Colonic mucosa (tissue), 4 donors: ENCODE measurements around the gene COX7C. TPM values are rescaled to one million over a fixed set of nuclear protein-coding genes. Genes with fewer than 3 reads are reported as not detected.

Source experiments
- DNase-seq: peaks from one replicate; pipeline ENCODE4 v3.0.0-alpha.2; 2020
- H3K27ac ChIP-seq: fragments of 200-600 bp; one replicate; pipeline ENCODE4 v1.8.0; 2021
- H3K27me3 ChIP-seq: fragments of 200-600 bp; one replicate; pipeline ENCODE4 v1.8.0; 2021
- H3K36me3 ChIP-seq: fragments of 200-600 bp; one replicate; pipeline ENCODE4 v1.8.0; 2021
- H3K4me1 ChIP-seq: fragments of 200-600 bp; one replicate; pipeline ENCODE4 v1.8.0; 2021; ENCODE audit warnings: mild to moderate bottlenecking
- H3K4me3 ChIP-seq: fragments of 200-600 bp; one replicate; pipeline ENCODE4 v1.8.0; 2021
- H3K9ac ChIP-seq, 2 donors: one replicate each; pipeline ENCODE4 v1.7.0; 2013; ENCODE audit warnings: control low read depth in 2 of 2, low read depth in 2 of 2, low read length in 2 of 2
- H3K9me3 ChIP-seq: fragments of 200-600 bp; one replicate; pipeline ENCODE4 v1.8.0; 2021
- intact Hi-C: fragments of 100-400 bp; cut with DNase I; formaldehyde crosslinking; loops from one replicate; pipeline ENCODE4 v1.14.1; 2022
- total RNA-seq, 2 donors: library from RNA; stranded (reverse); fragmentation: NEBNext Ultra II Directional in 1 of 2; extraction: Animal tissue kit (Norgen Biotek cat#: 25700) in 1 of 2; gene quantifications; one replicate each; pipeline ENCODE4 v1.2.1, GENCODE V29; 2021
- TF ChIP-seq, protein P1 (sequence below): fragments of 200-600 bp; IDR thresholded peaks from one replicate; pipeline ENCODE4 v1.8.0; 2022; ENCODE audit warnings: antibody characterized with exemption, mild to moderate bottlenecking
- donor health status: healthy.
- donor health status: DM: no; HTN: no; CAD: no.
- donor health status: DM: no; HTN: no; CAD: no.

The COX7C gene
- total RNA-seq, 2 donors from 2014 or later: 789 to 954 TPM

- DNase-seq: no peak
- H3K4me3 ChIP-seq: no peak overlapping the region
These were observed 21.3 kb upstream of the COX7C start for GRCh38 chr5:86596476-86596875.

GRCh38 chr5:86605881-86606280 lies 11.9 kb upstream of the COX7C start:
- no peak overlapping the region for H3K27ac ChIP-seq
- no peaks in the 10 kb centered on the region for H3K27me3 ChIP-seq
- intact Hi-C loops: no loop called here
- TF ChIP-seq, protein P1, sequence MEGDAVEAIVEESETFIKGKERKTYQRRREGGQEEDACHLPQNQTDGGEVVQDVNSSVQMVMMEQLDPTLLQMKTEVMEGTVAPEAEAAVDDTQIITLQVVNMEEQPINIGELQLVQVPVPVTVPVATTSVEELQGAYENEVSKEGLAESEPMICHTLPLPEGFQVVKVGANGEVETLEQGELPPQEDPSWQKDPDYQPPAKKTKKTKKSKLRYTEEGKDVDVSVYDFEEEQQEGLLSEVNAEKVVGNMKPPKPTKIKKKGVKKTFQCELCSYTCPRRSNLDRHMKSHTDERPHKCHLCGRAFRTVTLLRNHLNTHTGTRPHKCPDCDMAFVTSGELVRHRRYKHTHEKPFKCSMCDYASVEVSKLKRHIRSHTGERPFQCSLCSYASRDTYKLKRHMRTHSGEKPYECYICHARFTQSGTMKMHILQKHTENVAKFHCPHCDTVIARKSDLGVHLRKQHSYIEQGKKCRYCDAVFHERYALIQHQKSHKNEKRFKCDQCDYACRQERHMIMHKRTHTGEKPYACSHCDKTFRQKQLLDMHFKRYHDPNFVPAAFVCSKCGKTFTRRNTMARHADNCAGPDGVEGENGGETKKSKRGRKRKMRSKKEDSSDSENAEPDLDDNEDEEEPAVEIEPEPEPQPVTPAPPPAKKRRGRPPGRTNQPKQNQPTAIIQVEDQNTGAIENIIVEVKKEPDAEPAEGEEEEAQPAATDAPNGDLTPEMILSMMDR: no peak
- H3K9me3 ChIP-seq: no peaks in the 10 kb centered on the region
- no peak overlapping the region for H3K9ac ChIP-seq
- H3K4me3 ChIP-seq: no peak overlapping the region
- H3K36me3 ChIP-seq: no peaks in the 10 kb centered on the region
- no peaks in the 10 kb centered on the region for H3K4me1 ChIP-seq
- DNase-seq: no peak

More at GRCh38 chr5:86596476-86596875, 21.3 kb upstream of the COX7C start:
- Histone ChIP-seq H3K4me1 (no peaks in the 10 kb centered on the region), H3K36me3 (no peaks in the 10 kb centered on the region), H3K27ac (no peak overlapping the region), H3K9me3 (no peaks in the 10 kb centered on the region), H3K9ac (no peak overlapping the region), H3K27me3 (no peaks in the 10 kb centered on the region)
- TF ChIP-seq, protein P1: no peak
- intact Hi-C loops: no loop called here

GRCh38 chr5:86613455-86613854 lies 4.3 kb upstream of the COX7C start:
- H3K9ac ChIP-seq: no peak overlapping the region
- no peaks in the 10 kb centered on the region for H3K9me3 ChIP-seq
- TF ChIP-seq, protein P1: no peak
- H3K27ac ChIP-seq: no peak overlapping the region
- DNase-seq: no peak
- intact Hi-C loops: no loop called here
- H3K27me3 ChIP-seq: no peaks in the 10 kb centered on the region
- H3K4me3 ChIP-seq: no peak overlapping the region
- no peaks in the 10 kb centered on the region for H3K36me3 ChIP-seq
- H3K4me1 ChIP-seq: no peaks in the 10 kb centered on the region

- Histone ChIP-seq H3K4me3 (no peak overlapping the region), H3K36me3 (no peaks in the 10 kb centered on the region), H3K27me3 (no peaks in the 10 kb centered on the region), H3K27ac (no peak overlapping the region), H3K4me1 (no peaks in the 10 kb centered on the region), H3K9ac (no peak overlapping the region), H3K9me3 (no peaks in the 10 kb centered on the region)
- DNase-seq: no peak
- intact Hi-C loops: no loop called here
- TF ChIP-seq, protein P1: no peak
These were observed 409 bp upstream of the COX7C start for GRCh38 chr5:86617309-86617755.

GRCh38 chr5:86623785-86624483 lies 6.2 kb downstream of the COX7C start:
- intact Hi-C loops: no loop called here
- Histone ChIP-seq H3K9ac (no peak overlapping the region), H3K27ac (no peak overlapping the region), H3K27me3 (no peaks in the 10 kb centered on the region), H3K4me3 (no peak overlapping the region), H3K36me3 (no peaks in the 10 kb centered on the region), H3K9me3 (no peaks in the 10 kb centered on the region), H3K4me1 (no peaks in the 10 kb centered on the region)
- TF ChIP-seq, protein P1: no peak
- no peak for DNase-seq
